Gastroesophageal sphincter (tissue), 4 donors: Measurements from ENCODE around the gene VEGFA. TPM values are rescaled to one million over a fixed set of nuclear protein-coding genes. Genes with fewer than 3 reads are reported as not detected.

Experiments used
- ATAC-seq: fragments of 150-250 bp; one replicate; pipeline ENCODE4 v1.9.1; 2016; ENCODE audit warnings: mild to moderate bottlenecking, moderate library complexity
- H3K27ac ChIP-seq, 4 donors: fragments of 200-600 bp; sonication (generic) in 3 of 4; 1 replicate in 3 of 4; 2 replicates in 1 of 4; pipeline ENCODE4 v1.5.1; 2016 to 2019
- H3K27me3 ChIP-seq: fragments of 200-600 bp; sonication (generic); one replicate; pipeline ENCODE4 v1.5.1; 2019
- H3K36me3 ChIP-seq, 2 donors: fragments of 200-600 bp; sonication (generic); one replicate each; pipeline ENCODE4 v1.5.1; 2019; ENCODE audit warnings: control low read depth in 1 of 2
- H3K4me1 ChIP-seq, 3 donors: fragments of 200-600 bp; sonication (generic); 1 replicate in 2 of 3; 2 replicates in 1 of 3; pipeline ENCODE4 v1.5.1; 2016 to 2019; ENCODE audit warnings: control low read depth in 2 of 3
- H3K4me3 ChIP-seq, 2 donors: fragments of 200-600 bp; sonication (generic); one replicate each; pipeline ENCODE4 v1.5.1; 2019; ENCODE audit warnings: mild to moderate bottlenecking in 1 of 2, moderate library complexity in 1 of 2
- H3K9me3 ChIP-seq, 3 donors: fragments of 200-600 bp; sonication (generic); one replicate each; pipeline ENCODE4 v1.5.1; 2017 to 2019; ENCODE audit warnings: control low read depth in 2 of 3
- EP300 ChIP-seq: sonication (generic); formaldehyde crosslinking; IDR thresholded peaks from one replicate; pipeline ENCODE4 v1.6.1; 2017; ENCODE audit warnings: antibody characterized with exemption, mild to moderate bottlenecking
- POLR2A ChIP-seq, 2 donors: fragments of 450-650 bp; IDR thresholded peaks; one replicate each; pipeline ENCODE4 v1.6.1; 2017; ENCODE audit warnings: antibody characterized with exemption in 2 of 2, mild to moderate bottlenecking in 2 of 2, moderate library complexity in 1 of 2
- POLR2AphosphoS5 ChIP-seq: sonication (generic); formaldehyde crosslinking; IDR thresholded peaks from one replicate; pipeline ENCODE4 v1.6.1; 2017; ENCODE audit warnings: antibody characterized with exemption
- WGBS, 2 donors: methylation state at CpG; one replicate each; pipeline ENCODE4 v1.1.5; 2018; ENCODE audit warnings: low coverage in 1 of 2; 5-methylcytosine and 5-hydroxymethylcytosine counted together
- total RNA-seq, 4 donors: library from RNA; depleted of rRNA; stranded (reverse); fragments of >200 nt; gene quantifications; one replicate each; pipeline ENCODE4 v1.1.0, GENCODE V29; 2016
- TF ChIP-seq, protein P1 (sequence below), 4 experiments: fragments of 200-600 bp in 2 of 4; fragments of 450-650 bp in 2 of 4; sonication (generic) in 1 of 4; IDR thresholded peaks; one replicate each; pipeline ENCODE4 v1.5.1; 2017 to 2019; ENCODE audit warnings: antibody characterized with exemption in 4 of 4, mild to moderate bottlenecking in 2 of 4, moderate library complexity in 2 of 4

The VEGFA gene
- total RNA-seq, 4 donors from 2014 or later, result 32.2 to 66.2 (median 40.1) TPM

- Histone ChIP-seq H3K27ac (peak overlapping the region in 1 of 4 donors; percentile 12), H3K27me3 (no peaks in the 10 kb centered on the region), H3K4me1 (no peaks in the 10 kb centered on the region), H3K9me3 (no peaks in the 10 kb centered on the region), H3K36me3 (no peaks in the 10 kb centered on the region), H3K4me3 (no peak overlapping the region)
- WGBS, 2 donors, result 43% methylated on average over 2 of the region's 6 CpGs; no CpG with 5 or more reads in 1 of the 2 donors
- TF ChIP-seq, protein P1, sequence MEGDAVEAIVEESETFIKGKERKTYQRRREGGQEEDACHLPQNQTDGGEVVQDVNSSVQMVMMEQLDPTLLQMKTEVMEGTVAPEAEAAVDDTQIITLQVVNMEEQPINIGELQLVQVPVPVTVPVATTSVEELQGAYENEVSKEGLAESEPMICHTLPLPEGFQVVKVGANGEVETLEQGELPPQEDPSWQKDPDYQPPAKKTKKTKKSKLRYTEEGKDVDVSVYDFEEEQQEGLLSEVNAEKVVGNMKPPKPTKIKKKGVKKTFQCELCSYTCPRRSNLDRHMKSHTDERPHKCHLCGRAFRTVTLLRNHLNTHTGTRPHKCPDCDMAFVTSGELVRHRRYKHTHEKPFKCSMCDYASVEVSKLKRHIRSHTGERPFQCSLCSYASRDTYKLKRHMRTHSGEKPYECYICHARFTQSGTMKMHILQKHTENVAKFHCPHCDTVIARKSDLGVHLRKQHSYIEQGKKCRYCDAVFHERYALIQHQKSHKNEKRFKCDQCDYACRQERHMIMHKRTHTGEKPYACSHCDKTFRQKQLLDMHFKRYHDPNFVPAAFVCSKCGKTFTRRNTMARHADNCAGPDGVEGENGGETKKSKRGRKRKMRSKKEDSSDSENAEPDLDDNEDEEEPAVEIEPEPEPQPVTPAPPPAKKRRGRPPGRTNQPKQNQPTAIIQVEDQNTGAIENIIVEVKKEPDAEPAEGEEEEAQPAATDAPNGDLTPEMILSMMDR (IDR thresholded peaks at IDR 0.05), result no peak
- no peak for TF ChIP-seq EP300
- no peak for TF ChIP-seq POLR2A (IDR thresholded peaks at IDR 0.05)
- no peak for TF ChIP-seq POLR2AphosphoS5
- ATAC-seq, result no peak
Measured at GRCh38 chr6:43799551-43800297, 29.7 kb downstream of the VEGFA start.

- no peak for ATAC-seq
- no peaks in the 10 kb centered on the region for H3K9me3 ChIP-seq
- H3K27ac ChIP-seq, result no peak overlapping the region
- no peaks in the 10 kb centered on the region for H3K27me3 ChIP-seq
- no peaks in the 10 kb centered on the region for H3K4me1 ChIP-seq
- 82 to 93% methylated on average over 3 of the region's 3 CpGs for WGBS, 2 donors
- H3K36me3 ChIP-seq, result no peaks in the 10 kb centered on the region
- H3K4me3 ChIP-seq, result no peak overlapping the region
- TF ChIP-seq POLR2A (IDR thresholded peaks at IDR 0.05) (no peak), EP300 (no peak), POLR2AphosphoS5 (no peak)
- TF ChIP-seq, protein P1 (IDR thresholded peaks at IDR 0.05), result no peak
Measured at GRCh38 chr6:43800298-43800623, 30.2 kb downstream of the VEGFA start.

DNA sequence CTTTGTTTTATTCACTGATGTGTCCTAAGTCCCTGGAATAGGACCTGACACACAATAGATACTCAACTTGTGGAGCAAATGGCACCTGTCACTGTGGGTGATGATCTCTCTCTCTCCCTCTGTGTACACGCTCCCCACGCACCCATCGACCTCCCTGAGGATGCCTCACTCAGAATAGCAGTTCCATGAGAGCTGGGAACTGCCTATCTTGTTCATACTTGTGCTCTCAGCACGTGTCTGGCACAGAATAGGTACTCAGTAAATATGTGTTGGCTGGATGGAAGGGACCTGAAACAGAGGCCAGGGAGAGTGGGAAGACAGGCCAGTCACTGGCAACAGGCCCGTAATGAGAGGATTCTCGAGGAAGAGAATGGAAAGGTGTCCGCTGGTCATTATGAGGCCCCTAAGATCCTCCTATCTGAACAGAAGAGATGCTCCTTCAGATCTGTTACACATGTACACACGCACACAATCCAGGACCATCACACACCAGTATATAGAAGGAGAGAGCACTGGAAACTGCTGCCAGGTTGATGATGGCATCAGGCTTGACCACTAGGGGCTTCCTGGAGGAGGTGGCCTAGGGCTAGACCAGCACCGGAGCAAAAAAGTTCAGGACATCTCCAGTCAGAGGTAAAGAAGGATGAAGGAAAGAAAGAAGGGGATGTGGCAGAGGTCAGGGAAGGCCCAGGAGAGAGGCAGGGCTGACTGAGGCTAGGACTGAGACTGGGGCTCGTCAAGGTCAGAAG, 30.9 kb downstream of the VEGFA start:
- TF ChIP-seq POLR2A (IDR thresholded peaks at IDR 0.05) (no peak), POLR2AphosphoS5 (no peak), EP300 (no peak)
- TF ChIP-seq, protein P1 (IDR thresholded peaks at IDR 0.05), result no peak

GRCh38 chr6:43801495-43802181, 31.6 kb downstream of the VEGFA start:
- TF ChIP-seq, protein P1 (IDR thresholded peaks at IDR 0.05), result no peak
- TF ChIP-seq EP300 (no peak), POLR2AphosphoS5 (no peak), POLR2A (IDR thresholded peaks at IDR 0.05) (no peak)
- ATAC-seq, result peak; percentile 31
- 76 to 79% methylated on average over 6 to 12 of the region's 16 CpGs for WGBS, 2 donors

More for the DNA sequence above, 30.9 kb downstream of the VEGFA start:
- no peaks in the 10 kb centered on the region for H3K27me3 ChIP-seq
- WGBS, 2 donors, result 92 to 95% methylated on average over 6 to 9 of the region's 10 CpGs
- H3K27ac ChIP-seq, result no peak overlapping the region
- H3K4me3 ChIP-seq, result no peak overlapping the region
- H3K4me1 ChIP-seq, result no peaks in the 10 kb centered on the region
- no peak for ATAC-seq
- H3K36me3 ChIP-seq, result no peaks in the 10 kb centered on the region
- no peaks in the 10 kb centered on the region for H3K9me3 ChIP-seq

More at GRCh38 chr6:43801495-43802181, 31.6 kb downstream of the VEGFA start:
- Histone ChIP-seq H3K4me3 (no peak overlapping the region), H3K27ac (no peak overlapping the region), H3K4me1 (no peaks in the 10 kb centered on the region), H3K36me3 (no peaks in the 10 kb centered on the region), H3K27me3 (no peaks in the 10 kb centered on the region), H3K9me3 (no peaks in the 10 kb centered on the region)
